ENCODE data around the gene PCED1A. TPM values are rescaled to one million over a fixed set of nuclear protein-coding genes. Genes with fewer than 3 reads are reported as not detected.

The PCED1A gene
- total RNA-seq, 1 donor, result 64.9 TPM

- no peak for DNase-seq (ENCODE audit: low read depth in 2 of 3, low spot score in 2 of 3)
These were observed 34.6 kb downstream of the PCED1A start for GRCh38 chr20:2805689-2806350.

DNA sequence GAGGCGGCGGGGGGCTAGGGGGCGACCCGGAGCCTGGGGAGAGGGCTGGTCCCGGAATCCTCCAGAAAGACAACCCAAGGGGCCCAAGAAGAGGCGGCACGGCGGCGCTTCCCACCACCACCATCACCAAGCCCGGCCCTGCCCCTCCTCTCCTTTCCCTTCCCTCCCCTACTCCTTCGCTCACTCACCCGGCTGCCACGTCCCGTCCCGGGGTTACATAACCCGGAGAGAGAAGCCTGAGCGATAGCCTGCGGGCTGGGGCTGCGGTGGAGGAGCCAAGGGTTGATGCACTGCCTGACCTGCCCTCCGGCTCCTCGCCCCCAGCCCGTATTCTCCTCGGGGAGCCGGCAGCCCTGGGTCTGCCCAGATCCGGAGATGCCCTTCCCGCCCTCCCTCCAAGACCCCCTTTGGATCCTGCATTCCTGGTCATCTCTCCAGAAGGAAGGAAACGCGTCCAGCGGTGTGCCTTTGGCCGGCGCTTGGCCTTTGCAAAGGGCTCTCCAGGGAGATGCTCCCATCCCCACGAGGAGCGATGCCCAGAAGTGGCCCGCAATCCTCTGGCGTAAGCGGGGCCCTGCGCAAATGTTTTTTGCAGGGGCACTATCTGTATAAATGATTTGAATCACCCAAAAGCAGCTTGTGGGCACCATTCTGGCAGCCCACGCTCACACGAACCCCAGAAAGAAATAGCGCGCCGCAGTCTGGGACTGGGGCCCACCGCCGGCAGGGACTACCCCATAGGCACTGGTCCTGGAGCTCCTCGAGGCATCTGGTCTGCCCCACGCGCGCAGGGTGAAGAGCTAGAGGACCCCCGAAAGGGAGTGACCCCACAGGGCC, 35.4 kb downstream of the PCED1A start:
- peak in 2 of 3 donors; percentile 37 to 52 for DNase-seq (ENCODE audit: low read depth in 2 of 3, low spot score in 2 of 3)

GRCh38 chr20:2804041-2804828, 36.2 kb downstream of the PCED1A start:
- DNase-seq (ENCODE audit: low read depth in 2 of 3, low spot score in 2 of 3), result no peak

- peak in 1 of 3 donors; percentile 60 for DNase-seq (ENCODE audit: low read depth in 2 of 3, low spot score in 2 of 3)
These were observed 39.1 kb downstream of the PCED1A start for GRCh38 chr20:2801286-2801728.

DNA sequence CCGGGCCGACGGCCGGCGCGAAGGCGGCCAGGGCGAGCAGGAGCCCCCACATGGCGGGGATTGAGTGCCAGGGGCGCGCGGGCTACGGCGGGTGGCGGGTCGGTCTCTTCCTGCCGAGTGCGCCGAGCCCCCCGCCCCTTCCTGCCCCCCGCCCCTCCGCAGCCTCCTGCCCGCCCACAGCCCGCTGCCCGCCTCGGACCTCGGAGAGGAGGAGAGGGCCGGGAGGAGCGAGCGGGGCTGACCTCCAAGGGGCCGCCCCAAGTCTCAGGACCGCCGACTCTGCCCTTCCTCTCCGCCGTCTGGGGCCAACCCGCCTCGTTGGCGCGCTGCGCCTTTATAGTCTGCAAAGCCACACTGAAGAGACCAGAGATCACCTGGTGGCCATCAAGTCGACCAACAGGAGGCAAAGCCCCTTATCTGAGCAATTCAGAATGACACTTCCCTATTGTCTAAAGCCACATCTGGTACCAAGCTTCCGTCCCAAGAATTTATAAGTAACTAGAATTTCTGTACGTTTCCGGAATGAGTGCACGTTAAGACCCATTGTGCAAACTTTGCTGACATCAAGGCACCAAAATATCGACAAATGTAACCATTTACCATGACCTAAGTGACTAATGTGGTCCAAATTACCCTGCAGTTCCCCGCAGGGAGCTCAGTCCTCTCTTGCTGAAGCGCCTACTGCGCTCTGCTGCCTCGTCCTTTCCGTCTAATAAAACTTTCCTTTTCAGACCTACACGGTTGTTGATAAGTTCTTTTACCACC, 39.8 kb downstream of the PCED1A start, which contains the start of gene CPXM1:
Gene CPXM1 (minus strand): TSS at position 107 of the 765 bp plus-strand sequence. CDS start 55 bp downstream, at position 52.
- DNase-seq (ENCODE audit: low read depth in 2 of 3, low spot score in 2 of 3), result peak in 2 of 3 donors; percentile 93 to 98

GRCh38 chr20:2799688-2800520, 40.6 kb downstream of the PCED1A start:
- peak in 1 of 3 donors; percentile 39 for DNase-seq (ENCODE audit: low read depth in 2 of 3, low spot score in 2 of 3)

DNA sequence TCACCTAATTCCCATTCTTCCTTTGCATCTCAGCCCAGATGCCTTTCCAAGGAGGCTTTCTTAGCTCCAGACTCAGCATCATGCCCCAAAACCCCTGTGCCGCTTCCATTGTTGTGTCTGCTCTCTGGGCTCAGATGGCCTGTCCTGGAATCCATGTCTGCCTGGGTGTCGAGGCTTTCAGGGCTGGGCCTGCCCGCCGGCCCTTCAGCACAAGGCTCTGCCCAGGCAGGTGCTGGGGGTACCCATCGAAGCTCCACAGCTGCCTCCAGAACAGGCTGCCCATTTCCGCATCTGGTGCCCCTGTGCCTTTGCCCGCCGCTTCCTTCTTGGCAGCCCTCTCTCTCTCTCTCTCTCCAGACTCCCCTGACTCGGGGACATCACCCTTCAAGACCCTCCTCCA, 41.2 kb downstream of the PCED1A start:
- DNase-seq (ENCODE audit: low read depth in 2 of 3, low spot score in 2 of 3), result peak in 1 of 3 donors; percentile 27

- no peak for DNase-seq (ENCODE audit: low read depth in 2 of 3, low spot score in 2 of 3)
These were observed 41.6 kb downstream of the PCED1A start for GRCh38 chr20:2798814-2799213.

- DNase-seq (ENCODE audit: low read depth in 2 of 3, low spot score in 2 of 3), result no peak
These were observed 42.2 kb downstream of the PCED1A start for GRCh38 chr20:2798095-2798805.

DNA sequence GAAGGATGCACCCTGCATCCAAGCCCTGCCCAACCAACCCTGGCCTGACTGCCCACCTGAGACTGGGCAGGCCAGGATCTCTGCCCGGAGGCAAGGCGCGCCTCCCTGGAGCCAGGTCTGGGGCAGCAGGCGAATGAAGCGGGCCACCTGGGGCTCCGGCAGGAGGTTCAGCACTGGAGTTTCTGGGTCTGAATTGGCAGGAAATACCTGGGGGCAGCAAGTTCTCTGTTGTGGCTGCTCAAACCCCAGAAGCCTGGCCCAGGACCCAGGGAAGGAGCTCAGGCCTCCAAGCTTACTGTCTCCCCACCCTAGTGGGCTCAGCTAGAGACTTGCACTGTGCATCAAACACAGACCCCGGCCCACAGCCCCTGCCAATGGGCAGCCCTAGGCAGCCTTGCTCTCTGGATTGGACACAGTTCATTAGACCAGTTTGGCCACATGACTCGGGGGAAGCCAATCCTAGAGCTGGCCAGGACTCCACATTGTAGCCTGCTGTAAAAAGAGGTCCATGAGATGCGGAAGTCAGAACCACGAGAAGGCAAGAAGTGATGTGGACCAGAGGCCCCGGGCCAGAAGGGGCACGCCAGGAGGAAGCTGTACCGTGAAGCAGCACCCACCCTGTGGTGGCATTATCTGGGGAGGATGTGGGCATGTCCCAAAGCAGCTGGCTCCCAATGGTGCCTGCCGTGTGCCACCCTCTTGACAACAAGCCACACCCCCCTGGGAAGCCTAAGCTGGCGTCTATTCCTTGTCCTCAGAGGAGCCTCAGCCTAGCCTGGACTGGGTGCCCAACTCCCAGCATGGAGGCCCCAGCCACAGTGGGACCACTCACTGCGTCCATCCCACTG, 43.1 kb downstream of the PCED1A start:
- no peak for DNase-seq (ENCODE audit: low read depth in 2 of 3, low spot score in 2 of 3)

GRCh38 chr20:2796011-2796660, 44.3 kb downstream of the PCED1A start:
- no peak for DNase-seq (ENCODE audit: low read depth in 2 of 3, low spot score in 2 of 3)

GRCh38 chr20:2795451-2795850, 45.0 kb downstream of the PCED1A start:
- DNase-seq (ENCODE audit: low read depth in 2 of 3, low spot score in 2 of 3), result no peak

DNA sequence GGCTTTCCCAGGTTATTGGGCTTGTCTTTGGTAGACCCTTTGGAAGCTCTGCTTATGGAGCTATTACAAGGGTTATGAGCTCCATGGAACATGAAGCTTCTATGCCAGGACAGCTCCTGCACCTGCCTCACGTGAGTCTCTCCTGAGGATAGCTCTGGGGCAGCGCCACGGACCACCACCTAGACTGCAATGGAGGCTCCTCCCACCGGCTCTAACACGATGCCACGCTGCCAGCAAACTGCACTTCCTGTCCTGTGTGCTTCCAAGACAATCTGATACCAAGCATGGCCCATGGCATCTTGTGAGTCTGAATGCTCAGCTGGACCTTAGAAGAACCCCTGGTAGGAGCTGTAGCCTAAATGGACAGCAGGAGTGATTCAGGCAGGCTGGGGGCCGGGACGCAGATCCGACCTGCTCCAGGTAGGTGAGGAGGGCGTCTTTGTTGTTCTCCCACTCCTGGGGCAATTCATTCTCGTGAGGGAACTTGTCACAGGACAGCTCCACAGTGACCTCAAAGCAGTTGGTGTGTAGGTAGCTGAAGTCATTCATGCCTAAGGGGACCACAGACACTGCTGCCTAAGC, 45.5 kb downstream of the PCED1A start:
- no peak for DNase-seq (ENCODE audit: low read depth in 2 of 3, low spot score in 2 of 3)

- DNase-seq (ENCODE audit: low read depth in 2 of 3, low spot score in 2 of 3), result no peak
These were observed 46.2 kb downstream of the PCED1A start for GRCh38 chr20:2794202-2794748.

- DNase-seq (ENCODE audit: low read depth in 2 of 3, low spot score in 2 of 3), result no peak
These were observed 47.0 kb downstream of the PCED1A start for GRCh38 chr20:2793471-2793870.

Measured in hematopoietic multipotent progenitor cell (in vitro differentiated cells).